A549 (cell line): Measurements from ENCODE around the gene IRF4. TPM values are rescaled to one million over a fixed set of nuclear protein-coding genes. Genes with fewer than 3 reads are reported as not detected.

Source experiments
- ATAC-seq, 2 experiments: fragments of 200-7000 bp in 1 of 2; fragments of >200 bp in 1 of 2; cut with Nextera tagmentation in 1 of 2; cut with Tn5 transposase in 1 of 2; 3 replicates each; pipeline versions ENCODE4 v1.8.0 to v1.9.1; 2018 to 2020; ENCODE audit warnings: mild to moderate bottlenecking in 1 of 2, moderate library complexity in 1 of 2
- CTCF ChIA-PET: fragments of 300-600 bp; sonication (Branson Sonifier 250); formaldehyde crosslinking; extraction: SDS; loops from one replicate; lab custom pipeline; 2021; ENCODE audit warnings: antibody characterized with exemption, inconsistent platforms; lab: Yijun Ruan, JAX
- POLR2A ChIA-PET: fragments of 350-600 bp; formaldehyde crosslinking; extraction: SDS; loops from one replicate; lab custom pipeline; 2021; ENCODE audit warnings: antibody characterized with exemption, inconsistent platforms; lab: Yijun Ruan, JAX
- DNase-seq, 2 experiments: peaks; one replicate each; pipeline versions ENCODE4 v3.0.0 to v3.0.0-alpha.2; 2011 to 2016; ENCODE audit warnings: low read depth in 1 of 2, low spot score in 1 of 2
- FAIRE-seq: peaks from 2 replicates; lab custom pipeline; 2011; peaks lifted over from hg19 to GRCh38; lab: Jason Lieb, UNC
- H3K27ac ChIP-seq, 2 experiments: fragments of >200 bp; sonication (Bioruptor Twin); formaldehyde crosslinking; 3 replicates each; pipeline ENCODE4 v1.5.1; 2016 to 2017
- H3K4me1 ChIP-seq: fragments of >200 bp; sonication (Bioruptor Twin); formaldehyde crosslinking; 3 replicates; pipeline ENCODE4 v1.6.1; 2016
- H3K4me2 ChIP-seq: fragments of >200 bp; sonication (Bioruptor Twin); formaldehyde crosslinking; 3 replicates; pipeline ENCODE4 v1.6.1; 2016
- H3K4me3 ChIP-seq: fragments of >200 bp; sonication (Bioruptor Twin); formaldehyde crosslinking; 3 replicates; pipeline ENCODE4 v1.5.1; 2016
- H3K9me3 ChIP-seq: fragments of >200 bp; sonication (Bioruptor Twin); formaldehyde crosslinking; 3 replicates; pipeline ENCODE4 v1.6.1; 2016
- CBX8 ChIP-seq: fragments of 200-600 bp; sonication (generic); IDR thresholded peaks from 2 replicates; pipeline ENCODE4 v1.6.1; 2016
- EHMT2 ChIP-seq: fragments of 200-600 bp; sonication (generic); IDR thresholded peaks from 2 replicates; pipeline ENCODE4 v1.6.1; 2016; ENCODE audit warnings: antibody characterized with exemption, low read depth, mild to moderate bottlenecking, moderate library complexity
- EP300 ChIP-seq, 2 experiments: fragments of >200 bp; sonication (Bioruptor Twin); formaldehyde crosslinking; IDR thresholded peaks; 2 replicates in 1 of 2; 3 replicates in 1 of 2; pipeline ENCODE4 v1.6.1; 2016 to 2017
- FOXS1 ChIP-seq: fragments of 250-450 bp; sonication (Bioruptor Pico); IDR thresholded peaks from 2 replicates; pipeline ENCODE4 v1.5.0; 2020; ENCODE audit warnings: mild to moderate bottlenecking, moderate library complexity
- GATA3 ChIP-seq: IDR thresholded peaks from 2 replicates; pipeline ENCODE4 v1.6.1; 2012; ENCODE audit warnings: borderline replicate concordance
- HEYL ChIP-seq: fragments of 250-450 bp; sonication (Bioruptor Pico); IDR thresholded peaks from 2 replicates; pipeline ENCODE4 v1.8.0; 2021; ENCODE audit warnings: mild to moderate bottlenecking, moderate library complexity
- HOXA7 ChIP-seq: fragments of 250-450 bp; sonication (Bioruptor Pico); IDR thresholded peaks from 2 replicates; pipeline ENCODE4 v1.5.0; 2020; ENCODE audit warnings: mild to moderate bottlenecking, moderate library complexity
- HOXB5 ChIP-seq: fragments of 250-450 bp; sonication (Bioruptor Pico); IDR thresholded peaks from 2 replicates; pipeline ENCODE4 v1.5.0; 2020; ENCODE audit warnings: mild to moderate bottlenecking, moderate library complexity
- MAZ ChIP-seq: fragments of 150-350 bp; IDR thresholded peaks from 2 replicates; pipeline ENCODE4 v1.6.1; 2014; ENCODE audit warnings: antibody characterized with exemption, low read depth, low read length, borderline replicate concordance
- NPAS2 ChIP-seq: fragments of 250-450 bp; sonication (Bioruptor Pico); IDR thresholded peaks from 2 replicates; pipeline ENCODE4 v1.8.0; 2022; ENCODE audit warnings: mild to moderate bottlenecking, moderate library complexity, borderline replicate concordance
- PHF8 ChIP-seq: fragments of 200-600 bp; sonication (generic); IDR thresholded peaks from 2 replicates; pipeline ENCODE4 v1.6.1; 2016; ENCODE audit warnings: low read depth, mild to moderate bottlenecking, antibody characterized with exemption, moderate library complexity, borderline replicate concordance
- POLR2A ChIP-seq: IDR thresholded peaks from 2 replicates; pipeline ENCODE4 v1.6.1; 2012; ENCODE audit warnings: mild to moderate bottlenecking, low read length
- RCOR1 ChIP-seq: fragments of 150-350 bp; IDR thresholded peaks from 2 replicates; pipeline ENCODE4 v1.6.1; 2014; ENCODE audit warnings: antibody characterized with exemption, low read length, low read depth
- SREBF2 ChIP-seq: fragments of 450-650 bp; IDR thresholded peaks from 2 replicates; pipeline ENCODE4 v1.6.1; 2014; ENCODE audit warnings: mild to moderate bottlenecking, moderate library complexity
- ZC3H11A ChIP-seq: fragments of 450-650 bp; IDR thresholded peaks from 2 replicates; pipeline ENCODE4 v1.6.1; 2014; ENCODE audit warnings: antibody characterized with exemption, mild to moderate bottlenecking
- ZFP36 ChIP-seq: fragments of 450-650 bp; IDR thresholded peaks from 2 replicates; pipeline ENCODE4 v1.6.1; 2014; ENCODE audit warnings: borderline replicate concordance; ENCODE audit not compliant: partially characterized antibody
- WGBS: methylation state at CpG from one replicate; pipeline ENCODE4 v1.1.6; 2017; ENCODE audit errors: missing lambda C conversion rate; 5-methylcytosine and 5-hydroxymethylcytosine counted together
- polyA plus RNA-seq, 4 experiments: library from polyadenylated mRNA; depleted of rRNA in 3 of 4; stranded (reverse); fragments of >200 nt; fragmentation: RNase III in 1 of 4; extraction: RNeasy Plus Mini Kit Qiagen cat#74134 plus additional on column Dnase treatment in 1 of 4; gene quantifications; 2 replicates in 3 of 4; 3 replicates in 1 of 4; pipeline ENCODE4 v1.2.3, GENCODE V29; 2011 to 2017
- TF ChIP-seq, protein P1 (sequence below): IDR thresholded peaks from 2 replicates; pipeline ENCODE4 v1.6.1; 2012
- TF ChIP-seq, protein P2 (sequence below): fragments of 250-450 bp; sonication (Bioruptor Pico); IDR thresholded peaks from 2 replicates; pipeline ENCODE4 v1.5.0; 2021; ENCODE audit warnings: mild to moderate bottlenecking, moderate library complexity, borderline replicate concordance

The IRF4 gene
- polyA plus RNA-seq, 2 of the 4 experiments (the other 2 are of a cell fraction), result 0.03 TPM

DNA sequence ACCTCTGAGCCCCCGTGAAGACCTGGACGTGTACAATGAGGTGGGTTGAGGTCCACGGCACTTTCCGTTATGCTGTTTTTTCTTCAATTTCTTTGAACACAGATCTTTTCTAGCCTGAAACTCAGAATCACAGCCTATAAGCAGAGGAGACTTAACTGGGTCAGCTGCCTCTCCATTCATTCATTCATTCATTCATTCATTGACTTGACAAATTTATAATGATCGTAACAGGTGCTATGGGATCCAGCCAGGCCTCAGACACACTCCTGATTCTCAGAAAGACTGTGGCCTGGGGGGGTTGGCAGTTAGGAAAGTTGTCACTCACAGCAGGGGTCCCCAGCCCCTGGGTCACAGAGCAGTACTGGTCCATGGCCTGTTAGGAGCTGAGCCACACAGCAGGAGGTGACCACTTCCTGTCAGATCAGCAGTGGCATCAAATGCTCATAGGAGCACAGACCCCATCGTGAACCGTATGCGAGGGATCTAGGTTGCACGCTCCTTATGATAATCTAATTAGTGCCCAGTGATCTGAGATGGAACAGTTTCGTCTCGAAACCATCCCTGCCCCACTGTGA, 38.6 kb upstream of the IRF4 start:
- H3K4me2 ChIP-seq, result no peak overlapping the region
- H3K4me3 ChIP-seq, result no peak overlapping the region
- H3K9me3 ChIP-seq, result no peaks in the 10 kb centered on the region
- no peak overlapping the region for H3K27ac ChIP-seq
- POLR2A ChIA-PET, result no interaction called here
- DNase-seq (no peak), ATAC-seq (no peak), FAIRE-seq (no peak)
- no peaks in the 10 kb centered on the region for H3K4me1 ChIP-seq
- no peak for TF ChIP-seq HOXA7 (CRISPR knock-in tag)
- TF ChIP-seq ZFP36, result no peak
- TF ChIP-seq HEYL (CRISPR knock-in tag), result no peak
- TF ChIP-seq CBX8, result no peak
- TF ChIP-seq ZC3H11A, result no peak
- CTCF ChIA-PET, result no interaction called here
- 93% methylated on average over 7 of the region's 11 CpGs for WGBS

DNA sequence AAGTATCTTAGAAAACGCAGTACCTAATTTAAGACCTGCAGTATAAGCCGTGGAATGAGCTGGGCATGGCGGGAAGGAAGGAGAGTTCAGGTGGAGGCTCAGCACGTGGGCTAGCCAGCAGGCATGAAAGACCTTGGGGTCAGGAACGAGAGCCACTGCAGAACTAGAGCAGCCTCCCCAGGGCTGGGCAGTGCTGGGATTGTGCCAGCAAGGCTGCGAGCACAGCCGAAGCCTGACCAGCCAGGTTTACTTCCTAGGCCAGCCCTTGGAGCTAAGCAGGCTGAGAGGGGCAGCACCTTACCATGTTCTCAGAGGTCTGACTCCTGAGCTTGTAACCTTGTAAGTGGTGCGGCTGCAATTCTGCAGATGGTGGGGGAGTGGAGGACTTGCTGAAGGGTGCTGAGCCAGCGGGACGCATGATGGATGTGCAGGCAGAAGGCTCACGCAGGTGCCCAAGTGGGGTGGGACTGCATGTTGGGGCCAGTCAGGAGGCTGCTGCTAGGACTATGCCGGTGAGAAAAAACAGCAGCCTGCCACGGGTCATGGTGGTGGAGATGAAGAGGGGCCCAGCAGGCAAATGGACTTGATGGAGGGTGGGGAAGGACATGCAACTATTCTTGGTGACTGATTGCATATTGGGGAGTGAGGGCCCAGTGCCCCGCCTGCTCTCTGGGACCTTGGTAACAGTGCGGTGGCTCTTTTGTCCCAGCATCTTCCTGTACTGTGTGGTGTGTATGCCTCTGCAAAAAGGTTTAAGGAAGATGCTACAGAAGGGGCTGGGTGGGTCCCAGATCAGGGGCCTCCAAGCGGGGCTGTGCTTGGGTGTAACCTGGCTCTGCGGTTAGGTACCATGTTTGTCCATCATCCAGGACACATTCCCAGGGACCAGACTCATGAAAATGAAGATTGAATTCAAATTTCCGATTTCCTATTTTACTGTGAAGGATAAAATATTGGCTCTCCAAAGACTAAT, 37.6 kb upstream of the IRF4 start:
- 85% methylated on average over 15 of the region's 18 CpGs for WGBS
- no peaks in the 10 kb centered on the region for H3K4me1 ChIP-seq
- H3K27ac ChIP-seq, result no peak overlapping the region
- no peak for FAIRE-seq
- POLR2A ChIA-PET, result no interaction called here
- no peak overlapping the region for H3K4me2 ChIP-seq
- no peak for ATAC-seq
- no peak overlapping the region for H3K4me3 ChIP-seq
- H3K9me3 ChIP-seq, result no peaks in the 10 kb centered on the region
- no peak for TF ChIP-seq HOXA7 (CRISPR knock-in tag)
- CTCF ChIA-PET, result no interaction called here
- DNase-seq, result no peak

DNA sequence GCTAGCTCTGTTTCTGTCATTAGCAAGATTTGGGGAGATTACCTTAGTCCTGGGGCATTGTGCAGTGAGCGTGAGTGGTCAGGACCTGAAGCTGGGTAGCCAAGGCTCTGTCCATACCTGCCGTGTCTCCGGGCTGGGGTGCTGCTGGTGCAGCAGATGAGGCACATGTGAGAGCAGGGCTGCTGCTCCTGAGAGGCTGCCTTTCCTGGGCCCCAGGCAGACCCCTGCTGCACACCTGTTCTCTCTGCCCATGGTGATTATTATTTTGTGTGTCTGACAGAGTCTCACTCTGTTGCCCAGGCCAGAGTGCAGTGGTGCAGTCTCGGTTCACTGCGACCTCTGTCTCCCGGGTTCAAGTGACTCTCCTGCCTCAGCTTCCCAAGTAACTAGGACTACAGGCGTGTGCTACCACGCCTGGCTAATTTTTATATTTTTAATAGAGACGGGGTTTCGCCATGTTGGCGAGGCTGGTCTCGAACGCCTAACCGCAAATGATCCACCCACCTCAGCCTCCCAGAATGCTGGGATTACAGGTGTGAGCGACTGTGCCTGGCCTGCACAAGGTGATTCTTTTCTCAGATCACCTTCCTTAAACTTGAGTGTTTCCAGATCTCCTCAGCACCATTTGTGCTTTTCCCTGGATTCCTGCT, 36.8 kb upstream of the IRF4 start:
- TF ChIP-seq EHMT2 (no peak), POLR2A (no peak), FOXS1 (CRISPR knock-in tag) (no peak), EP300 (IDR thresholded peaks at IDR 0.05) (no peak), SREBF2 (no peak), RCOR1 (no peak), MAZ (no peak), GATA3 (no peak), HOXB5 (CRISPR knock-in tag) (no peak), NPAS2 (CRISPR knock-in tag) (no peak), PHF8 (no peak)
- TF ChIP-seq, protein P1, sequence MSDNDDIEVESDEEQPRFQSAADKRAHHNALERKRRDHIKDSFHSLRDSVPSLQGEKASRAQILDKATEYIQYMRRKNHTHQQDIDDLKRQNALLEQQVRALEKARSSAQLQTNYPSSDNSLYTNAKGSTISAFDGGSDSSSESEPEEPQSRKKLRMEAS, result no peak
- TF ChIP-seq, protein P2, sequence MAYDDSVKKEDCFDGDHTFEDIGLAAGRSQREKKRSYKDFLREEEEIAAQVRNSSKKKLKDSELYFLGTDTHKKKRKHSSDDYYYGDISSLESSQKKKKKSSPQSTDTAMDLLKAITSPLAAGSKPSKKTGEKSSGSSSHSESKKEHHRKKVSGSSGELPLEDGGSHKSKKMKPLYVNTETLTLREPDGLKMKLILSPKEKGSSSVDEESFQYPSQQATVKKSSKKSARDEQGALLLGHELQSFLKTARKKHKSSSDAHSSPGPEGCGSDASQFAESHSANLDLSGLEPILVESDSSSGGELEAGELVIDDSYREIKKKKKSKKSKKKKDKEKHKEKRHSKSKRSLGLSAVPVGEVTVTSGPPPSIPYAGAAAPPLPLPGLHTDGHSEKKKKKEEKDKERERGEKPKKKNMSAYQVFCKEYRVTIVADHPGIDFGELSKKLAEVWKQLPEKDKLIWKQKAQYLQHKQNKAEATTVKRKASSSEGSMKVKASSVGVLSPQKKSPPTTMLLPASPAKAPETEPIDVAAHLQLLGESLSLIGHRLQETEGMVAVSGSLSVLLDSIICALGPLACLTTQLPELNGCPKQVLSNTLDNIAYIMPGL (CRISPR knock-in tag), result no peak
- FAIRE-seq, result no peak

More for the DNA sequence above, 36.8 kb upstream of the IRF4 start:
- no peak for DNase-seq
- ChIA-PET CTCF (no interaction called here), POLR2A (no interaction called here)
- Histone ChIP-seq H3K4me3 (no peak overlapping the region), H3K9me3 (no peaks in the 10 kb centered on the region), H3K4me1 (no peaks in the 10 kb centered on the region), H3K4me2 (no peak overlapping the region), H3K27ac (no peak overlapping the region)
- WGBS, result 89% methylated on average over 13 of the region's 15 CpGs
- ATAC-seq, result no peak
